ENCODE data around the gene TEX53. TPM values are rescaled to one million over a fixed set of nuclear protein-coding genes. Genes with fewer than 3 reads are reported as not detected.

Gene TEX53
- total and polyA plus RNA-seq, 10 of the 15 experiments (the other 5 are each of a cell fraction or from before 2014, with no cell fraction given), result not detected

GRCh38 chr9:114691046-114691955 lies 33.7 kb upstream of the TEX53 start (continued):
- TF ChIP-seq IRF4 (IDR thresholded peaks at IDR 0.05; ENCODE audit: low read depth, low read length), result peak; percentile 95
- peak in 1 of 2 experiments; percentile 58; a peak in 2 of 4 replicates for TF ChIP-seq IKZF2 (IDR thresholded peaks at IDR 0.05)
- 0 out of 4 replicates have a peak, but pooled peaks of 1 of the 2 experiments have one; percentile 75 for TF ChIP-seq SRF (IDR thresholded peaks at IDR 0.05; ENCODE audit: low read depth in 2 of 2, low read length in 2 of 2)
- TF ChIP-seq FOXM1 (IDR thresholded peaks at IDR 0.05; ENCODE audit: low read depth, low read length), result peak; percentile 88
- 0 out of 2 replicates have a peak, but pooled peaks have one; percentile 18 for TF ChIP-seq IKZF1 (conservative IDR thresholded peaks at IDR 0.05)
- no peak for TF ChIP-seq FOXK2 (IDR thresholded peaks at IDR 0.05)
- peak in 1 of 2 experiments; percentile 89; a peak in 2 of 4 replicates for TF ChIP-seq CEBPB (IDR thresholded peaks at IDR 0.05; ENCODE audit: borderline replicate concordance in 1 of 2, low read depth in 2 of 2, low read length in 2 of 2)

- CTCF ChIA-PET, result interaction anchor here (1.9 to 5.9 kb wide), 2 partner anchors 9 to 27 kb away, joined by 5 to 42 read pairs; partner anchors contain the start of gene TEX48
- DNase-seq (ENCODE audit: low read depth, low spot score) (no peak), FAIRE-seq (no peak), ATAC-seq (no peak)
- SMC1A ChIA-PET (ENCODE audit: uncharacterized antibody, unreplicated experiment), result no interaction called here
- no peak overlapping the region for H3K4me2 ChIP-seq (ENCODE audit: control insufficient read depth, insufficient read depth)
- H3K4me3 ChIP-seq, result no peak overlapping the region
- H3K27ac ChIP-seq (ENCODE audit: control insufficient read depth, insufficient read depth), result no peak overlapping the region
- no peak overlapping the region for H2AFZ ChIP-seq (ENCODE audit: control insufficient read depth, low read depth, low read length)
- RAD21 ChIA-PET (ENCODE audit: unreplicated experiment), result interaction anchor here (0.8 kb wide), 1 partner anchor 9 kb away, joined by 3 read pairs; no protein-coding TSS in a partner anchor
- intact Hi-C loops (cut with micrococcal nuclease; ENCODE audit: unreplicated experiment), result loop anchor here (10.0 kb wide), 2 partner anchors 514 to 724 kb away; no protein-coding TSS in a partner anchor
- no peaks in the 10 kb centered on the region for H3K9me3 ChIP-seq (replicated peaks; ENCODE audit: control insufficient read depth, insufficient read depth, low read length)
- H3K9ac ChIP-seq (ENCODE audit: control insufficient read depth, insufficient read depth, low read length), result no peak overlapping the region
- H3K79me2 ChIP-seq (ENCODE audit: control insufficient read depth, insufficient read depth, low read length), result no peaks in the 10 kb centered on the region
- POLR2A ChIA-PET, result no interaction called here
- no TSS peak for BruUV-seq (replicated peaks)
- H4K20me1 ChIP-seq (ENCODE audit: control insufficient read depth, insufficient read depth), result no peaks in the 10 kb centered on the region; the same call in 1 of the 2 replicates
- WGBS (ENCODE audit: insufficient coverage, insufficient replicate concordance, low lambda C conversion rate, missing lambda C conversion rate), result 75% methylated on average over 4 of the region's 4 CpGs
- in situ Hi-C loops (cut with MboI), result no loop called here
- peaks cover 0 to 10% of the 10 kb centered on the region in 2 experiments; a peak in 2 of 4 replicates for H3K27me3 ChIP-seq (replicated peaks in 1 of 2; ENCODE audit: control insufficient read depth in 2 of 2, insufficient read depth in 2 of 2, low read length in 1 of 2)
- H3K36me3 ChIP-seq (ENCODE audit: control insufficient read depth in 2 of 2, insufficient read depth in 2 of 2, low read length in 1 of 2), result no peaks in the 10 kb centered on the region
- peaks cover 15% of the 10 kb centered on the region for H3K4me1 ChIP-seq (ENCODE audit: control insufficient read depth, insufficient read depth, low read length)
- TF ChIP-seq SREBF1 (IDR thresholded peaks at IDR 0.05; ENCODE audit: low read length), result no peak
- TF ChIP-seq NBN (IDR thresholded peaks at IDR 0.05), result no peak
- TF ChIP-seq POLR2AphosphoS5 (IDR thresholded peaks at IDR 0.05; ENCODE audit: low read length), result no peak
- TF ChIP-seq, protein P1, sequence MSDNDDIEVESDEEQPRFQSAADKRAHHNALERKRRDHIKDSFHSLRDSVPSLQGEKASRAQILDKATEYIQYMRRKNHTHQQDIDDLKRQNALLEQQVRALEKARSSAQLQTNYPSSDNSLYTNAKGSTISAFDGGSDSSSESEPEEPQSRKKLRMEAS (IDR thresholded peaks at IDR 0.05; ENCODE audit: low read depth, low read length), result no peak
- TF ChIP-seq YY1 (IDR thresholded peaks at IDR 0.05; ENCODE audit: low read depth, low read length), result no peak
- TF ChIP-seq ZZZ3 (IDR thresholded peaks at IDR 0.05; ENCODE audit: control insufficient read depth, insufficient read length, low read depth), result no peak
- TF ChIP-seq SMC3 (IDR thresholded peaks at IDR 0.05; ENCODE audit: borderline replicate concordance, low read length), result no peak
- TF ChIP-seq, protein P2, sequence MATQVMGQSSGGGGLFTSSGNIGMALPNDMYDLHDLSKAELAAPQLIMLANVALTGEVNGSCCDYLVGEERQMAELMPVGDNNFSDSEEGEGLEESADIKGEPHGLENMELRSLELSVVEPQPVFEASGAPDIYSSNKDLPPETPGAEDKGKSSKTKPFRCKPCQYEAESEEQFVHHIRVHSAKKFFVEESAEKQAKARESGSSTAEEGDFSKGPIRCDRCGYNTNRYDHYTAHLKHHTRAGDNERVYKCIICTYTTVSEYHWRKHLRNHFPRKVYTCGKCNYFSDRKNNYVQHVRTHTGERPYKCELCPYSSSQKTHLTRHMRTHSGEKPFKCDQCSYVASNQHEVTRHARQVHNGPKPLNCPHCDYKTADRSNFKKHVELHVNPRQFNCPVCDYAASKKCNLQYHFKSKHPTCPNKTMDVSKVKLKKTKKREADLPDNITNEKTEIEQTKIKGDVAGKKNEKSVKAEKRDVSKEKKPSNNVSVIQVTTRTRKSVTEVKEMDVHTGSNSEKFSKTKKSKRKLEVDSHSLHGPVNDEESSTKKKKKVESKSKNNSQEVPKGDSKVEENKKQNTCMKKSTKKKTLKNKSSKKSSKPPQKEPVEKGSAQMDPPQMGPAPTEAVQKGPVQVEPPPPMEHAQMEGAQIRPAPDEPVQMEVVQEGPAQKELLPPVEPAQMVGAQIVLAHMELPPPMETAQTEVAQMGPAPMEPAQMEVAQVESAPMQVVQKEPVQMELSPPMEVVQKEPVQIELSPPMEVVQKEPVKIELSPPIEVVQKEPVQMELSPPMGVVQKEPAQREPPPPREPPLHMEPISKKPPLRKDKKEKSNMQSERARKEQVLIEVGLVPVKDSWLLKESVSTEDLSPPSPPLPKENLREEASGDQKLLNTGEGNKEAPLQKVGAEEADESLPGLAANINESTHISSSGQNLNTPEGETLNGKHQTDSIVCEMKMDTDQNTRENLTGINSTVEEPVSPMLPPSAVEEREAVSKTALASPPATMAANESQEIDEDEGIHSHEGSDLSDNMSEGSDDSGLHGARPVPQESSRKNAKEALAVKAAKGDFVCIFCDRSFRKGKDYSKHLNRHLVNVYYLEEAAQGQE (IDR thresholded peaks at IDR 0.05; ENCODE audit: low read depth, low read length), result no peak
- TF ChIP-seq HDAC2 (IDR thresholded peaks at IDR 0.05), result no peak
Measured at GRCh38 chr9:114690308-114690707, 32.7 kb upstream of the TEX53 start.

Data from GM12878 (cell line).